DOHH2 (cell line): ENCODE results near the gene MANSC4.

Source experiments
- CTCF ChIP-seq: fragments of 200-600 bp; sonication (generic); IDR thresholded peaks from one replicate; pipeline ENCODE4 v1.5.1; 2014; ENCODE audit warnings: antibody characterized with exemption, mild to moderate bottlenecking, low read depth, low read length; ENCODE audit not compliant: poor library complexity, severe bottlenecking
- EZH2phosphoT487 ChIP-seq: fragments of 200-600 bp; sonication (generic); IDR thresholded peaks from 2 replicates; pipeline ENCODE4 v1.6.1; 2017; ENCODE audit warnings: borderline replicate concordance, mild to moderate bottlenecking, antibody characterized with exemption, low read length, moderate library complexity, mixed read lengths

- TF ChIP-seq CTCF = no peak
- TF ChIP-seq EZH2phosphoT487 = no peak
Observed at GRCh38 chr12:27781680-27782079, 1.6 kb upstream of the MANSC4 start.
